Tibial artery (tissue), 4 donors: ENCODE results near the gene CCDC9B.

ENCODE experiments used
- DNase-seq, 2 donors: peaks; one replicate each; pipeline ENCODE4 v3.0.0-alpha.2; 2019
- H3K27ac ChIP-seq, 2 donors: fragments of 200-600 bp; sonication (generic) in 1 of 2; 1 replicate in 1 of 2; 2 replicates in 1 of 2; pipeline ENCODE4 v1.5.1; 2018 to 2019; ENCODE audit warnings: mild to moderate bottlenecking in 1 of 2
- H3K27me3 ChIP-seq, 2 donors: fragments of 200-600 bp; sonication (generic) in 1 of 2; one replicate each; pipeline versions ENCODE4 v1.5.1 to v1.6.0; 2016 to 2019
- H3K36me3 ChIP-seq, 3 donors: fragments of 200-600 bp; sonication (generic) in 2 of 3; one replicate each; pipeline ENCODE4 v1.5.1; 2016 to 2019; ENCODE audit warnings: mild to moderate bottlenecking in 2 of 3
- H3K4me1 ChIP-seq, 4 donors: fragments of 200-600 bp; sonication (generic) in 2 of 4; 1 replicate in 3 of 4; 2 replicates in 1 of 4; pipeline ENCODE4 v1.5.1; 2016 to 2019
- H3K4me3 ChIP-seq, 2 donors: fragments of 200-600 bp; sonication (generic) in 1 of 2; 1 replicate in 1 of 2; 2 replicates in 1 of 2; pipeline ENCODE4 v1.5.1; 2018 to 2019; ENCODE audit warnings: mild to moderate bottlenecking in 2 of 2
- H3K9me3 ChIP-seq, 3 donors: fragments of 200-600 bp; sonication (generic) in 1 of 3; one replicate each; pipeline ENCODE4 v1.5.1; 2016 to 2019
- intact Hi-C: fragments of 100-400 bp; cut with DNase I; formaldehyde crosslinking; loops from one replicate; pipeline ENCODE4 v1.15.0; 2023; ENCODE audit warnings: low total_unique reads
- TF ChIP-seq, protein P1 (sequence below), 2 experiments: fragments of 200-600 bp in 1 of 2; fragments of 450-650 bp in 1 of 2; IDR thresholded peaks; one replicate each; pipeline ENCODE4 v1.5.1; 2017 to 2019; ENCODE audit warnings: antibody characterized with exemption in 2 of 2, mild to moderate bottlenecking in 1 of 2, moderate library complexity in 1 of 2

Gene CCDC9B

DNA sequence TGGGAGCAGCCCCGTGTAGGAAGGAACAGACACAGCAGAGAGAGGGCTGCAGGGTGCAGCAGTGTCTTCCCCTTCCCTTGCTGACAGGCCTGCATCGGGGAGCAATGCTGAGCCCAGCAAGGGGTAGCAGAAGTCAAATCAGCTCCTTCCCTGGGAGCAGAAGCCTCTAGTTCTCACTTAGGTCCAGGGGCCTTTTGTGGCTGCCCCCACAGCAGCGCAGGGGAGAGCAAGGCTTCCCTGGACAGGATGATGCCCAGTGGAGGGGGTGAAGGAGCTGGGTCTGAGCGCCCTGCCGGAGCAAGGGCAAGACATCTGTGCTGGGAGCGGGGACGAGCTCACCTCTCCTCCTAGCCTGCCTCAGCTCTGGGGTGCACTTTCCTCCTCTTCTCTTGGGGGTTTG lies 33.8 kb downstream of the CCDC9B start:
- H3K36me3 ChIP-seq, result no peaks in the 10 kb centered on the region
- H3K9me3 ChIP-seq, result no peaks in the 10 kb centered on the region
- H3K4me1 ChIP-seq, result no peaks in the 10 kb centered on the region
- H3K27me3 ChIP-seq, result peaks cover 0 to 46% of the 10 kb centered on the region in 2 donors
- H3K4me3 ChIP-seq, result peak overlapping the region; percentile 22 to 38
- DNase-seq, result no peak
- H3K27ac ChIP-seq, result no peak overlapping the region
- intact Hi-C loops, result no loop called here
- TF ChIP-seq, protein P1, sequence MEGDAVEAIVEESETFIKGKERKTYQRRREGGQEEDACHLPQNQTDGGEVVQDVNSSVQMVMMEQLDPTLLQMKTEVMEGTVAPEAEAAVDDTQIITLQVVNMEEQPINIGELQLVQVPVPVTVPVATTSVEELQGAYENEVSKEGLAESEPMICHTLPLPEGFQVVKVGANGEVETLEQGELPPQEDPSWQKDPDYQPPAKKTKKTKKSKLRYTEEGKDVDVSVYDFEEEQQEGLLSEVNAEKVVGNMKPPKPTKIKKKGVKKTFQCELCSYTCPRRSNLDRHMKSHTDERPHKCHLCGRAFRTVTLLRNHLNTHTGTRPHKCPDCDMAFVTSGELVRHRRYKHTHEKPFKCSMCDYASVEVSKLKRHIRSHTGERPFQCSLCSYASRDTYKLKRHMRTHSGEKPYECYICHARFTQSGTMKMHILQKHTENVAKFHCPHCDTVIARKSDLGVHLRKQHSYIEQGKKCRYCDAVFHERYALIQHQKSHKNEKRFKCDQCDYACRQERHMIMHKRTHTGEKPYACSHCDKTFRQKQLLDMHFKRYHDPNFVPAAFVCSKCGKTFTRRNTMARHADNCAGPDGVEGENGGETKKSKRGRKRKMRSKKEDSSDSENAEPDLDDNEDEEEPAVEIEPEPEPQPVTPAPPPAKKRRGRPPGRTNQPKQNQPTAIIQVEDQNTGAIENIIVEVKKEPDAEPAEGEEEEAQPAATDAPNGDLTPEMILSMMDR (IDR thresholded peaks at IDR 0.05), result no peak

- Histone ChIP-seq H3K36me3 (no peaks in the 10 kb centered on the region), H3K4me1 (no peaks in the 10 kb centered on the region), H3K27ac (no peak overlapping the region), H3K9me3 (no peaks in the 10 kb centered on the region), H3K4me3 (peak overlapping the region in 1 of 2 donors; percentile 22), H3K27me3 (peaks cover 0 to 44% of the 10 kb centered on the region in 2 donors)
- intact Hi-C loops, result no loop called here
- TF ChIP-seq, protein P1 (IDR thresholded peaks at IDR 0.05), result no peak
- DNase-seq, result no peak
Observed at GRCh38 chr15:40306371-40306770, 34.4 kb downstream of the CCDC9B start.

- peaks cover 0 to 40% of the 10 kb centered on the region in 2 donors for H3K27me3 ChIP-seq
- TF ChIP-seq, protein P1 (IDR thresholded peaks at IDR 0.05), result no peak
- H3K36me3 ChIP-seq, result no peaks in the 10 kb centered on the region
- no peak for DNase-seq
- no peaks in the 10 kb centered on the region for H3K4me1 ChIP-seq
- H3K4me3 ChIP-seq, result no peak overlapping the region
- H3K27ac ChIP-seq, result no peak overlapping the region
- H3K9me3 ChIP-seq, result peaks cover 0 to 7% (median 0%) of the 10 kb centered on the region in 3 donors
- intact Hi-C loops, result no loop called here
Observed at GRCh38 chr15:40305281-40305680, 35.5 kb downstream of the CCDC9B start.

- intact Hi-C loops, result no loop called here
- H3K27ac ChIP-seq, result no peak overlapping the region
- peaks cover 0 to 24% of the 10 kb centered on the region in 2 donors for H3K27me3 ChIP-seq
- no peaks in the 10 kb centered on the region for H3K4me1 ChIP-seq
- TF ChIP-seq, protein P1 (IDR thresholded peaks at IDR 0.05), result no peak
- DNase-seq, result no peak
- peaks cover 0 to 13% (median 0%) of the 10 kb centered on the region in 3 donors for H3K9me3 ChIP-seq
- no peak overlapping the region for H3K4me3 ChIP-seq
- H3K36me3 ChIP-seq, result no peaks in the 10 kb centered on the region
Observed at GRCh38 chr15:40303576-40303975, 37.2 kb downstream of the CCDC9B start.

- TF ChIP-seq, protein P1 (IDR thresholded peaks at IDR 0.05), result no peak
- H3K9me3 ChIP-seq, result peaks cover 0 to 13% (median 0%) of the 10 kb centered on the region in 3 donors
- intact Hi-C loops, result no loop called here
- no peak for DNase-seq
- H3K27ac ChIP-seq, result no peak overlapping the region
- no peak overlapping the region for H3K4me3 ChIP-seq
- no peaks in the 10 kb centered on the region for H3K4me1 ChIP-seq
- peaks cover 0 to 18% of the 10 kb centered on the region in 2 donors for H3K27me3 ChIP-seq
- no peaks in the 10 kb centered on the region for H3K36me3 ChIP-seq
Observed at GRCh38 chr15:40302981-40303380, 37.8 kb downstream of the CCDC9B start.
